K562 (cell line): ENCODE results near the gene CFAP69. TPM values are rescaled to one million over a fixed set of nuclear protein-coding genes. Genes with fewer than 3 reads are reported as not detected.

Experiments
- ATAC-seq: fragments of 200-7000 bp; cut with Tn5 transposase; 3 replicates; pipeline ENCODE4 v1.9.1; 2020; ENCODE audit warnings: moderate library complexity
- BruUV-seq: library from RNA; stranded (reverse); fragments of 400-500 nt; replicated peaks from 2 replicates; lab custom pipeline; 2021; lab: Mats Ljungman, UMichigan
- CTCF ChIA-PET: fragments of 300-600 bp; formaldehyde crosslinking; extraction: SDS; loops from one replicate; lab custom pipeline; 2021; ENCODE audit warnings: low intra/inter-chr PET ratio; lab: Yijun Ruan, JAX
- POLR2A ChIA-PET: fragments of 300-600, 350-650 bp; sonication (Branson Sonifier 250); formaldehyde crosslinking; extraction: SDS; loops from one replicate; lab custom pipeline; 2021; ENCODE audit warnings: antibody characterized with exemption, inconsistent platforms; lab: Yijun Ruan, JAX
- DNase-seq, 4 experiments: peaks; one replicate each; pipeline versions ENCODE4 v3.0.0 to v3.0.0-alpha.2; 2011 to 2018; ENCODE audit warnings: low spot score in 3 of 4, mixed read lengths in 3 of 4; ENCODE audit errors: extremely low read depth in 1 of 4
- FAIRE-seq: peaks from 2 replicates; lab custom pipeline; 2011; peaks lifted over from hg19 to GRCh38; lab: Jason Lieb, UNC
- H2AFZ ChIP-seq: 2 replicates; pipeline ENCODE4 v1.6.0; 2011; ENCODE audit warnings: low read depth, low read length, control low read depth, inconsistent platforms
- H3K27ac ChIP-seq: fragments of 200-600 bp; 3 replicates; pipeline ENCODE4 v1.8.0; 2011; ENCODE audit warnings: low read depth, mild to moderate bottlenecking, control low read depth, inconsistent platforms, low read length, moderate library complexity, mixed read lengths; ENCODE audit errors: extremely low read depth
- H3K27me3 ChIP-seq, 2 experiments: fragments of 300-600 bp in 1 of 2; 2 replicates in 1 of 2; 3 replicates in 1 of 2; pipeline versions ENCODE4 v1.6.0 to v1.8.0; 2011; ENCODE audit warnings: inconsistent platforms in 2 of 2, low read length in 2 of 2, mild to moderate bottlenecking in 1 of 2, mixed read lengths in 1 of 2, moderate library complexity in 1 of 2; ENCODE audit not compliant: control insufficient read depth in 2 of 2, insufficient read depth in 2 of 2
- H3K36me3 ChIP-seq: fragments of 300-600 bp; 3 replicates; pipeline ENCODE4 v1.8.0; 2011; ENCODE audit warnings: mild to moderate bottlenecking, low read length, inconsistent platforms; ENCODE audit not compliant: control insufficient read depth, insufficient read depth
- H3K4me1 ChIP-seq, 2 experiments: fragments of 200-600 bp in 1 of 2; replicated peaks in 1 of 2; 2 replicates in 1 of 2; 3 replicates in 1 of 2; pipeline versions ENCODE4 v1.5.1 to v1.8.0; 2011; ENCODE audit warnings: inconsistent platforms in 2 of 2, low read length in 2 of 2, mild to moderate bottlenecking in 1 of 2, mixed read lengths in 1 of 2, moderate library complexity in 1 of 2; ENCODE audit not compliant: control insufficient read depth in 2 of 2, insufficient read depth in 2 of 2
- H3K4me2 ChIP-seq: 2 replicates; pipeline ENCODE4 v1.6.1; 2011; ENCODE audit warnings: low read length, control low read depth, inconsistent platforms, mixed read lengths; ENCODE audit not compliant: insufficient read depth
- H3K4me3 ChIP-seq: fragments of 200-600 bp; sonication (generic), shearing (Covaris generic); 2 replicates; pipeline ENCODE4 v1.5.1; 2016; ENCODE audit warnings: control low read depth, inconsistent platforms
- H3K79me2 ChIP-seq: fragments of 200-600 bp; 3 replicates; pipeline ENCODE4 v1.8.0; 2011; ENCODE audit warnings: low read length, inconsistent platforms; ENCODE audit not compliant: control insufficient read depth, insufficient read depth
- H3K9ac ChIP-seq, 2 experiments: 2 replicates each; pipeline versions ENCODE4 v1.6.0 to v1.6.1; 2011; ENCODE audit warnings: low read depth in 2 of 2, low read length in 2 of 2, control low read depth in 1 of 2, inconsistent platforms in 1 of 2, mild to moderate bottlenecking in 1 of 2, mixed read lengths in 1 of 2; ENCODE audit not compliant: insufficient read depth in 1 of 2
- H3K9me1 ChIP-seq: one replicate; pipeline ENCODE4 v1.6.0; 2011; ENCODE audit warnings: inconsistent platforms, mild to moderate bottlenecking, low read length, moderate library complexity; ENCODE audit not compliant: control insufficient read depth, insufficient read depth
- H3K9me3 ChIP-seq: replicated peaks from 2 replicates; pipeline ENCODE4 v1.5.1; 2011; ENCODE audit warnings: low read depth, low read length, inconsistent platforms; ENCODE audit not compliant: control insufficient read depth, insufficient read depth
- H4K20me1 ChIP-seq: replicated peaks from 2 replicates; pipeline ENCODE4 v1.6.1; 2011; ENCODE audit warnings: low read length, inconsistent platforms, mixed read lengths; ENCODE audit not compliant: control insufficient read depth, insufficient read depth
- ATF2 ChIP-seq: sonication (generic); formaldehyde crosslinking; IDR thresholded peaks from 2 replicates; pipeline ENCODE4 v1.8.1; 2022; ENCODE audit warnings: missing genetic modification reagents
- BACH1 ChIP-seq: fragments of 200-800 bp; sonication (Bioruptor generic); IDR thresholded peaks from 2 replicates; pipeline ENCODE4 v1.6.1; 2016; ENCODE audit warnings: missing genetic modification characterization, missing compliant biosample characterization
- BRCA1 ChIP-seq, 2 experiments: fragments of 450-650 bp in 1 of 2; sonication (generic) in 1 of 2; formaldehyde crosslinking in 1 of 2; IDR thresholded peaks; 2 replicates each; pipeline versions ENCODE4 v1.5.0 to v1.6.1; 2017 to 2020; ENCODE audit warnings: mild to moderate bottlenecking in 1 of 2, missing genetic modification reagents in 1 of 2
- DEAF1 ChIP-seq: fragments of 450-650 bp; formaldehyde crosslinking; IDR thresholded peaks from 2 replicates; pipeline ENCODE4 v1.4.0; 2020; ENCODE audit warnings: mild to moderate bottlenecking, moderate library complexity
- FOXP4 ChIP-seq: sonication (generic); formaldehyde crosslinking; IDR thresholded peaks from 2 replicates; pipeline ENCODE4 v1.8.0; 2022; ENCODE audit warnings: mild to moderate bottlenecking, missing genetic modification reagents, borderline replicate concordance
- IRF9 ChIP-seq: fragments of 450-650 bp; IDR thresholded peaks from 2 replicates; pipeline ENCODE4 v1.6.1; 2016; ENCODE audit warnings: missing biosample characterization, missing genetic modification characterization
- SMC3 ChIP-seq: conservative IDR thresholded peaks from 2 replicates; pipeline ENCODE4 v1.6.1; 2011; ENCODE audit warnings: low read depth, low read length, improper control_type of control experiment; ENCODE audit not compliant: insufficient read depth
- SRSF3 ChIP-seq: fragments of 200-400 bp; formaldehyde crosslinking; IDR thresholded peaks from 2 replicates; pipeline ENCODE4 v1.6.1; 2016; ENCODE audit warnings: mild to moderate bottlenecking, low read length, moderate library complexity; ENCODE audit not compliant: insufficient read depth
- TAF1 ChIP-seq: IDR thresholded peaks from 2 replicates; pipeline ENCODE4 v1.6.1; 2011; ENCODE audit warnings: mild to moderate bottlenecking, low read length, moderate library complexity; ENCODE audit not compliant: insufficient read depth, control insufficient read depth, severe bottlenecking; ENCODE audit errors: extremely low read depth
- THRAP3 ChIP-seq: fragments of 450-650 bp; IDR thresholded peaks from 2 replicates; pipeline ENCODE4 v1.6.1; 2016; ENCODE audit warnings: mild to moderate bottlenecking, inconsistent platforms, borderline replicate concordance
- WGBS: fragments of 100-300 bp; shearing (Covaris generic); methylation state at CpG from one replicate; pipeline ENCODE4 v1.1.6; 2016; ENCODE audit warnings: low coverage, mixed read lengths; ENCODE audit not compliant: insufficient coverage; ENCODE audit errors: missing lambda C conversion rate; 5-methylcytosine and 5-hydroxymethylcytosine counted together
- in situ Hi-C: fragments of 300-500 bp; cut with MboI; formaldehyde crosslinking; loops from 4 replicates; pipeline ENCODE4 v1.15.0; 2018; ENCODE audit warnings: inconsistent platforms, mixed read lengths
- intact Hi-C: fragments of 100-400 bp; cut with micrococcal nuclease; formaldehyde crosslinking; loops from 2 replicates; pipeline ENCODE4 v1.14.2; 2022
- polyA plus RNA-seq, 8 experiments: library from polyadenylated mRNA; depleted of rRNA in 4 of 8; stranded (reverse) in 5 of 8; unstranded in 3 of 8; fragments of >200 nt; fragmentation: Nextera tagmentation in 2 of 8; fragmentation: Illumina TruSeq in 1 of 8; extraction: Ambion mirVana in 2 of 8; extraction: Trizol in 1 of 8; gene quantifications; 2 replicates each; pipeline versions ENCODE4 v1.2.1 to v1.2.3, GENCODE V29; 2011 to 2014; ENCODE audit warnings: inconsistent platforms in 1 of 8, missing spikeins in 1 of 8
- total RNA-seq, 7 experiments: library from RNA; depleted of rRNA in 6 of 7; stranded (reverse); fragments of >200 nt in 6 of 7; fragmentation: Illumina TruSeq in 2 of 7; extraction: Trizol in 2 of 7; gene quantifications; 2 replicates each; pipeline versions ENCODE4 v1.2.1 to v1.2.3, GENCODE V29; 2011 to 2021; ENCODE audit warnings: low replicate concordance in 1 of 7

CFAP69 gene
- total and polyA plus RNA-seq, 9 of the 15 experiments (the other 6 are each of a cell fraction or from before 2014, with no cell fraction given): 0.24 to 5.1 (median 1.7) TPM

GRCh38 chr7:90225601-90226000 is 19.4 kb upstream of the CFAP69 start:
- no peak for DNase-seq
- no peak for ATAC-seq
- Histone ChIP-seq H3K4me3 (no peak overlapping the region), H3K4me1 (no peaks in the 10 kb centered on the region), H3K9me3 (no peaks in the 10 kb centered on the region), H3K9me1 (no peaks in the 10 kb centered on the region), H4K20me1 (no peaks in the 10 kb centered on the region), H3K36me3 (no peaks in the 10 kb centered on the region), H2AFZ (no peak overlapping the region), H3K4me2 (no peak overlapping the region), H3K27ac (no peak overlapping the region), H3K27me3 (no peaks in the 10 kb centered on the region), H3K9ac (no peak overlapping the region), H3K79me2 (no peaks in the 10 kb centered on the region)
- BruUV-seq: no TSS peak
- intact Hi-C loops: no loop called here
- ChIA-PET CTCF (no interaction called here), POLR2A (no interaction called here)
- FAIRE-seq: no peak
- 0% methylated on average over 1 of the region's 1 CpG for WGBS
- in situ Hi-C loops: no loop called here
- TF ChIP-seq ATF2 (CRISPR knock-in tag) (no peak), BRCA1 (IDR thresholded peaks at IDR 0.05) (no peak), BRCA1 (CRISPR knock-in tag; IDR thresholded peaks at IDR 0.05) (no peak), IRF9 (no peak), TAF1 (no peak), DEAF1 (CRISPR knock-in tag) (no peak), SRSF3 (no peak), THRAP3 (no peak), SMC3 (no peak), BACH1 (tag) (no peak), FOXP4 (CRISPR knock-in tag) (no peak)
